Cardiac fibroblast (primary cell): ENCODE results near the gene SLC6A17.
A peak's percentile ranks its signal among the peaks of the same experiment; 100 is the strongest.

Experiments
- DNase-seq, 2 donors: peaks; one replicate each; pipeline versions ENCODE4 v3.0.0 to v3.0.0-alpha.2; 2010; ENCODE audit warnings: low read depth in 2 of 2
- H3K4me3 ChIP-seq, 2 donors: replicated peaks in 1 of 2; 1 replicate in 1 of 2; 2 replicates in 1 of 2; pipeline ENCODE4 v1.5.1; 2011; ENCODE audit warnings: low read depth in 2 of 2, low read length in 2 of 2, mild to moderate bottlenecking in 2 of 2, moderate library complexity in 1 of 2
- TF ChIP-seq, protein P1 (sequence below): IDR thresholded peaks from one replicate; pipeline ENCODE4 v1.5.1; 2011; ENCODE audit warnings: low read depth, mild to moderate bottlenecking, low read length, inconsistent platforms

Gene SLC6A17

DNA sequence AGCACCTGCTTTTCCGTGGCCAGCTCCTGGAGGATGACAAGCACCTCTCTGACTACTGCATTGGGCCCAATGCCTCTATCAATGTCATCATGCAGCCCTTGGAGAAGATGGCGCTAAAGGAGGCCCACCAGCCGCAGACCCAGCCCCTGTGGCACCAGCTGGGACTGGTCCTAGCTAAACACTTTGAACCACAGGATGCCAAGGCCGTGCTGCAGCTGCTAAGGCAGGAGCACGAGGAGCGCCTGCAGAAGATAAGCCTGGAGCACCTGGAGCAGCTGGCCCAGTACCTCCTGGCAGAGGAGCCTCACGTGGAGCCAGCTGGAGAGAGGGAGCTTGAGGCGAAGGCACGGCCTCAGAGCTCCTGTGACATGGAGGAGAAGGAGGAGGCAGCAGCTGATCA is 37.6 kb upstream of the SLC6A17 start:
- TF ChIP-seq, protein P1, sequence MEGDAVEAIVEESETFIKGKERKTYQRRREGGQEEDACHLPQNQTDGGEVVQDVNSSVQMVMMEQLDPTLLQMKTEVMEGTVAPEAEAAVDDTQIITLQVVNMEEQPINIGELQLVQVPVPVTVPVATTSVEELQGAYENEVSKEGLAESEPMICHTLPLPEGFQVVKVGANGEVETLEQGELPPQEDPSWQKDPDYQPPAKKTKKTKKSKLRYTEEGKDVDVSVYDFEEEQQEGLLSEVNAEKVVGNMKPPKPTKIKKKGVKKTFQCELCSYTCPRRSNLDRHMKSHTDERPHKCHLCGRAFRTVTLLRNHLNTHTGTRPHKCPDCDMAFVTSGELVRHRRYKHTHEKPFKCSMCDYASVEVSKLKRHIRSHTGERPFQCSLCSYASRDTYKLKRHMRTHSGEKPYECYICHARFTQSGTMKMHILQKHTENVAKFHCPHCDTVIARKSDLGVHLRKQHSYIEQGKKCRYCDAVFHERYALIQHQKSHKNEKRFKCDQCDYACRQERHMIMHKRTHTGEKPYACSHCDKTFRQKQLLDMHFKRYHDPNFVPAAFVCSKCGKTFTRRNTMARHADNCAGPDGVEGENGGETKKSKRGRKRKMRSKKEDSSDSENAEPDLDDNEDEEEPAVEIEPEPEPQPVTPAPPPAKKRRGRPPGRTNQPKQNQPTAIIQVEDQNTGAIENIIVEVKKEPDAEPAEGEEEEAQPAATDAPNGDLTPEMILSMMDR, result no peak
- DNase-seq, result no peak
- no peak overlapping the region for H3K4me3 ChIP-seq

DNA sequence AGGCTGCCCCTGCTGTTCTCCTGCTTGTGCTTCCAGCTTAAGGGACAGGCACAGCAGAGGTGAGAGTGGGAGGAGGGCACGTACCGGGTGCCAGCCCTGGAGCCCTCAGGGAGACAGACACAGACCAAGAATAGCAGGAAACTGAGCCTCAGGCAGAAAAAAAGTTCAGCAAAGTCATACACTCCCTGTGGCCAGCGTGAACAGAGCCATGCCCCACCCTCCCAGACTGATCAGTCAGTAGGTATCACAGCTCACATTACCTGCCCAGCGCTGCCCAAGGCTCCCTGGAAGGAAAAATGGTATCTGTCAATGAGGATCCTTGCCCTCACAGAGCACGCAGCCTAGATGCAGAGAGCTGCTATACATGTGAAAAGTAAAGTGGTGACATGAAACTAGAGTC is 36.7 kb upstream of the SLC6A17 start:
- TF ChIP-seq, protein P1, result no peak
- H3K4me3 ChIP-seq, result no peak overlapping the region
- DNase-seq, result no peak

DNA sequence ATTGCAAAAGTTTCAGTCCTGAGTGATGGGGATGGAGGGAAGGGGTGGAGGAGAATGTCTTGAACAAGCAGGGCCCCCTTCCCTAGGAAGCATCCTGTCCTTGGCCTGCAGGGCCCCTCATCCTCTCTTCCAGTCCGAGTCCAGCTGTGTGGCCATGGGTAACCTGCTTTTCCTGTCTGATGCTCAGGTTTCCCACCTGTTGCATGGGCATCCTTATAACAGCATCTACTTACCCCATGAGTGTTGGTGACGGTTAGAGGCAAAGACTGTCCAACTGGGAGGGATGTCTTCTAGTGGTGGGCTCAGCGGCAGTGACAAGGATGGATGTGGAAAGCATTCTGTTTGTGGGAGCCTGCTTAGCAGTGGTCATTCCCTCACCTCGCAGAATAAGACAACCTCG is 36.1 kb upstream of the SLC6A17 start:
- TF ChIP-seq, protein P1, result no peak
- H3K4me3 ChIP-seq, result no peak overlapping the region

DNA sequence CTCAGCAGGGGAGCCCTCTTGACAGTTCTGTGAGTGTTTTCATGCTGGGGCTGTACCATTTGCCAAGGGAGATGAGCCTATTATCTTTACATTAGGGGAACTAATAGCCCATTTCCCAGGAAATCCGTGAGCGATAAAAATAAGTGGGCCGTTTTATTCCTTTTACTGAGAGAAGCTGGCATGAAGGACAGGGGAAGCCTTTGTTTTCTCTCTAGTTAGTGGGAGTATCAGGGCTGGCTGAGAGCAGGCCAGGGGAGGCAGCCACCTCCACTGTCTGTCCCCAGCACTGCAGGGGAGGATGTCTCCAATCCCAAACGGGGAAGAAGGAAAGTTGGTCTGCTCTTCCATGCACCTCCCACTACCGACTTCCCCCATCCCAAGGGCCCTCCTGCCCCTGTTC is 35.5 kb upstream of the SLC6A17 start:
- no peak overlapping the region for H3K4me3 ChIP-seq
- no peak for DNase-seq
- TF ChIP-seq, protein P1, result no peak

More for the DNA sequence above, 36.1 kb upstream of the SLC6A17 start:
- no peak for DNase-seq

DNA sequence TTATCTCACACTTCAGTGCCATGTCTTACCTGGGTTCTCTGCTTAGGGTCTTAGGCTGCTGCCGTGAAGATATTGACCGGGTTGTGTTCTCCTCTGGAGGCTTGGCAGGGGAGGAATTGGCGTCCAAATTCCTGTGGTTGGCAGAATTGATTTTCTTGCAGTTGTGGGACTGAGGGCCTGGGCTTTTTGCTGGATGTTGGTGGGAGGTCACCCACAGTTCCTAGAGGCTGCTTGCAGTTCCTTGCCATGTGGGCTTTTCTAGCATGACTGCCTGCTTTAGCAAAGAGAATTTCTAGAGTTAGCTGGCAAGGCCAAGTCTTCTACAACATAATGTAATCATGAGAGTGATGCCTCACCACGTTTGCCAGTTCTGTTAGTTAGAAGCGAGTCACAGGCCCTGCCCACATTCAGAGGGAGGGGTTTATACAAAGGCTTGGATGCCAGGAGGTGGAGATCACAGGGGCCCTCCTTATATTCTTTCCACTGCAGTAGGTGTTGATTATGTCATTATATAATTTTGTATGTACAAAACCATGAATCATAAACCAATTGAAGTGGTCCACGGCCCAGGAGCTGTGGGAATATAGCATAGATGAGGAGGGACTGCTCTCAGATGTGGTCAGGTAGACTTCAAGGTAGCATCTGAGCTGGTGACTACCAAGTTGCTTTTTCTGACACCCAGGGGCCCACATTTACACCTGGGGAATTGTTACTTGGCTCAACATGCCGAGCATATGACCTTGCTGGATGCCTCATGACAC is 31.5 kb upstream of the SLC6A17 start:
- DNase-seq, result peak; percentile 11 to 36
- TF ChIP-seq, protein P1, result no peak
- no peak overlapping the region for H3K4me3 ChIP-seq

DNA sequence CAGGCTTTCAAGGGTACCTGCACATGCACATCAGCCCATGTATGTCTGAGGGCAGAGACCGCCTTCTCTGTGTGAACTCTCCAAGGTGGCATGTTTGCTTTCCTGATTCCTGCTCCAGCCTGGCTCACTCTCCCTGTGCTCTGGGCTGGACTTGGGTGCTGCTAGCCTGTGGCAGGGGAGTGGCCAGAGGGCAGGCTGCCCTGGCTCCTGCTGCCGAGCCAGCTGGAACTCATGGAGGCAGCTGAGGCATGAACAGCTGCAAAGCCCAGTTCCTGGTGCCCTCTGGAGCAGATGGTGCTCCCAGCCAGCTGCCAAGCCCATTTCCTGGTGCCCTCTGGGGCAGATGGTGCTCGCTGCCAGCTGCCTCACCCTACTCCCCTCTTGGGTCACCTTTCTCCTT is 30.5 kb upstream of the SLC6A17 start:
- TF ChIP-seq, protein P1, result no peak
- H3K4me3 ChIP-seq, result no peak overlapping the region
- no peak for DNase-seq
